Erythroblast (primary cell): Measurements from ENCODE around the gene MRNIP.

Source experiments
- GATA1 ChIP-seq: IDR thresholded peaks from 2 replicates; pipeline ENCODE4 v1.6.1; 2011; ENCODE audit warnings: low read depth, mild to moderate bottlenecking, control low read depth, low read length, moderate library complexity
- POLR2A ChIP-seq: IDR thresholded peaks from 2 replicates; pipeline ENCODE4 v1.6.1; 2011; ENCODE audit warnings: mild to moderate bottlenecking, low read length

GRCh38 chr5:179880848-179881590 lies 22.4 kb upstream of the MRNIP start:
- TF ChIP-seq GATA1 (no peak), POLR2A (no peak)
